Inferior parietal cortex (tissue), 1 donor: Measurements from ENCODE around the gene MFSD12.
A peak's percentile ranks its signal among the peaks of the same experiment; 100 is the strongest.
"Not testable (repeated sequence)": the region's sequence is repeated elsewhere in the genome, so short reads cannot be mapped to it uniquely, and the experiment has no call there.

Experiments used
- DNase-seq: peaks from one replicate; pipeline ENCODE4 v3.0.0-alpha.2; 2016; ENCODE audit errors: extremely low spot score

MFSD12 gene

DNA sequence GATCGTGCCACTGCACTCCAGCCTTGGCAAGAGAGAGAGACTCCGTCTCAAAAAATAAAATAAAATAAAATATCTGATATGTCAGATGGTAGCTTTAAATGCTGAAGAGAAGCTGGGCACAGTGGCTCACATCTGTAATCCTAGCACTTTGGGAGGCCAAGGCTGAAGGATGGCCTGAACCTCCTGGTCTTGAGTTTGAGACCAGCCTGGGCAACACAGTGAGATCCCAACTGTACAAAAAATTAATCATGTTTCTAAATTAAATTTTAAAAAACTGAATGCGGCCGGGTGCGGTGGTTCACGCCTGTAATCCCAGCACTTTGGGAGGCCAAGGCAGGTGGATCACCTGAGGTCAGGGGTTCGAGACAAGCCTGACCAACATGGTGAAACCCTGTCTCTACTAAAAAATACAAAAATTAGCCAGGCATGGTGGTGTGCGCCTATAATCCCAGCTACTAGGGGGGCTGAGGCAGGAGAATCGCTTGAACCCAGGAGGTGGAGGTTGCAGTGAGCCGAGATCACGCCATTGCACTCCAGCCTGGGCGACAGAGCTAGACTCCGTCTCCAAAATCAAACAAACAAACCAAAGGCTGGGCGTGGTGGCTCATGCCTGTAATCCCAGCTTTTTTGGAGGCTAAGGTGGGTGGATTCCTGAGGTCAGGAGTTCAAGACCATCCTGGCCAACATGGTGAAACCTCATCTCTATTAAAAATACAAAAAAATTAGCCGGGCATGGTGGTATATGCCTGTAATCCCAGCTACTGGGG, 26.8 kb upstream of the MFSD12 start:
- not testable (repeated sequence) for DNase-seq

DNA sequence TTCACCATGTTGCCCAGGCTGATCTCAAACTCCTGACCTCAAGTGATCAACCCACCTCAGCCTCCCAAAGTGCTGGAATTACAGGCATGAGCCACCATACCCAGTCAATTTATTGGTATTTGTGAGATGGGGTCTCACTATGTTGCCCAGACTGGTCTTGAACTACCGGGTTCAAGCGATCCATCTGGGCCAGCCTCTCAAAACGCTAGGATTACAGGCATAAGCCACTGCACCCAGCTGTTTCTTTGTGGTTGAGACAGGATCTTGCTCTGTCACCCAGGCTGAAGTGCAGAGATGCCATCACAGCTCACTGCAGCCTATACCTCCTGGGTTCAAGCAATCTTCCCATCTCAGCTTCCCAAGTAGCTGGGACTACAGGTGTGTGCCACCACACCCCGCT, 24.4 kb upstream of the MFSD12 start:
- not testable (repeated sequence) for DNase-seq

DNA sequence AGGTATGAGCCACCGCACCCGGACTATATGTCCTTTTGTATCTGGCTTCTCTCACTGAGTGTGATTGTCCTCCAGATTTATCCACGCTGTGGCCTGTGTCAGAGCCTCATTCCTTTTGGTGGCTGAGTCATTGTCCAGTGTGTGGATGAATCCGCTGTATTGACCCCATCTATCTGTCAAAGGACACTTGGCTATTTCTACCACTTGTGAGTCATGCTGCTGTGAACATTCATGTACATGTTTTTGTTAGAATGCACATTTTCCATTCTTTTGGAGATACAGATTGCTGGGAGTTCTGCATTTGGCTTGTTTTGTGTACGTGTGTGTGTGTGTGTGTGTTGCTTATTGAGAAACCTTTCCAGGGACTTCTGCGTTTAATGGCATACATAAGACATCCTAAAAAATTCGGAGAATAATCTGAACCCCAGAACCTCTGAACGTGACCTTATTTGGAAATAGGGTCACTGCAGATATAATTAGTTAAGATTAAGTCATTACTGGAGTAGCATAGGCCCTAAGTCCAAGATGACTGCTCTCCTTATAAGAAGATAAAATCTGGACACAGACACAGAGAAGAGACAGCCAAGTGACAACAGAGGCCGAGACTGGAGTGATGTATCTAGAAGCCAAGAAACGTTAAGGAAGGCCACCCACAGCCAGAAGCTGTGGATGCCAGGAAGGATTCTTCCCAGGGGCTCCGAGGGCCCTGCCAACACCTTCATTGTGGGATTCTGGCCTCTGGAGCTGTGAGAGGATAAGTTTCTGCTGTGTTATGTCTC, 23.0 kb upstream of the MFSD12 start:
- no peak for DNase-seq

DNA sequence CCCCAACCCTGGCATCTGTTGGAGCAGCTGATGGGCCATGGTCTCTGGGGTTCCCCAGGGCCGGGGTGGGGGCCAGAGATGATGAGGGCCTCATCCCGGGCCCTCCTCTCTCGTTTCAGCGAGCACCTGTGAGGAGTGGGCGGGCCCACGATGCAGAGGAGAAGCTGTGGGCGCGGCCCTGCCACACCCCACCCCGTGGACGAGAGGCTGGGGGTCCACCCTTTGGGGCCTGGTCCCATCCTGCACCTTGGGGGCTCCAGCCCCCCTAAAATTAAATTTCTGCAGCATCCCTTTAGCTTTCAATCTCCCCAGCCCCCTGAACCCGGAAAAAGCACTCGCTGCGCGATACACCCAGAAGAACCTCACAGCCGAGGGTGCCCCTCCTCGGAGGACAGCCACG, 21.0 kb upstream of the MFSD12 start:
- no peak for DNase-seq

DNA sequence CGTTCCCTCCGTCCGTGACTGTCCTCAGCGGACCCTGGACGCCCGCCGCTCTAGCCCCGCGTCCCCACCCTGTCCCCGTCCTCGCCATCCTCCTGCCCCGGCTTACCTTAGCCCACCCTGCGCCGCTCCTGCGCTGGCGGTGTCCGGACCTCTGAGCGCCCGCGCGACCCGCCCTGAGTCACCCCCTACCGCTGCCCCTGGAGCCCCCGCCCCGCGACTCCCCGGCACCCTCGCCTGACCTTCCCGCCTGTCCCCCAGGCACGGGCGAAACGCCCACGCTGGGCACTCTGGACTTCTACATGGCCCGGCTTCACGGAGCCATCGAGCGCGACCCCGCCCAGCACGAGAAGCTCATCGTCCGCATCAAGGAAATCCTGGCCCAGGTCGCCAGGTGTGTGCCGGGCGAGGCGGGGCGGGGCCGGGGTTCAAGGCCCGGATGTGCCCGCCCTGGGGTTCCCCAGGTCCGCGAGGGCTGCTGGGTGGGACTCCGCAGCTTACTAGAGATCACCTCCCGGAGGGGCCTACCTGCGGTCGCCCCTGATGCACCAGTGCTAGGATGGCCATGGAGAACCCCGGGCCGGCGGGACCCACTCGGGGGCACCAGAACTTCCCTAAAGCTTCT, 20.4 kb upstream of the MFSD12 start:
- DNase-seq: no peak

DNA sequence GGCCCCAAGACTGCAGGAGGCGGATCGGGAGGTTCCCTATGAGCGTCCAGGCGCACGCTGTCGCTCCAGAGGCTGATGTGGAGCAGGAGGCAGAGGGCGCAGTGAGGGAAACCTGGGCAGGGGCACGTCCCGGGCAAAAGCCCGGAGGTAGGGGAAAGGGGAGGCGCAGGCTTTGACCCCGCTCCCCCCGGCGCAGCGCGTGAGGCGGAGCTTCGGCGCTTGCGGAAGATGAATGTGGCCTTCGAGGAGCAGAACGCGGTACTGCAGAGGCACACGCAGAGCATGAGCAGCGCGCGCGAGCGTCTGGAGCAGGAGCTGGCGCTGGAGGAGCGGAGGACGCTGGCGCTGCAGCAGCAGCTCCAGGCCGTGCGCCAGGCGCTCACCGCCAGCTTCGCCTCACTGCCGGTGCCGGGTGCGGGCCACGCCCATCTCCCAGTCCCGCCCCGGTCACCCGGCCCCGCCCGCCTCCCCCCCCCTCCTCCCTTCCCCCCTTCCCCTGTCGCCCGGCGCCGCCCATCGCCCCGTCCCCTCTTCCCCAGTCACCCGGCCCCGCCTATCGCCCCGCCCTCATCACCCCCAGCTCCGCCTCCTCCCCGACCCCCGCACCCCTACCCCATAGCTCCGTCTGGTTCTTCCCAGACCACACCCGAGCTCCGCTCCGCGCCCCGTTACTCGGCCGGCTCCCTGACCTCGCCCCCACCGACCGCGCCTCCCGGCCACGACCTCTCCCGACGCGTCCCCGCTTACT, 19.5 kb upstream of the MFSD12 start:
- peak; percentile 13 for DNase-seq

DNA sequence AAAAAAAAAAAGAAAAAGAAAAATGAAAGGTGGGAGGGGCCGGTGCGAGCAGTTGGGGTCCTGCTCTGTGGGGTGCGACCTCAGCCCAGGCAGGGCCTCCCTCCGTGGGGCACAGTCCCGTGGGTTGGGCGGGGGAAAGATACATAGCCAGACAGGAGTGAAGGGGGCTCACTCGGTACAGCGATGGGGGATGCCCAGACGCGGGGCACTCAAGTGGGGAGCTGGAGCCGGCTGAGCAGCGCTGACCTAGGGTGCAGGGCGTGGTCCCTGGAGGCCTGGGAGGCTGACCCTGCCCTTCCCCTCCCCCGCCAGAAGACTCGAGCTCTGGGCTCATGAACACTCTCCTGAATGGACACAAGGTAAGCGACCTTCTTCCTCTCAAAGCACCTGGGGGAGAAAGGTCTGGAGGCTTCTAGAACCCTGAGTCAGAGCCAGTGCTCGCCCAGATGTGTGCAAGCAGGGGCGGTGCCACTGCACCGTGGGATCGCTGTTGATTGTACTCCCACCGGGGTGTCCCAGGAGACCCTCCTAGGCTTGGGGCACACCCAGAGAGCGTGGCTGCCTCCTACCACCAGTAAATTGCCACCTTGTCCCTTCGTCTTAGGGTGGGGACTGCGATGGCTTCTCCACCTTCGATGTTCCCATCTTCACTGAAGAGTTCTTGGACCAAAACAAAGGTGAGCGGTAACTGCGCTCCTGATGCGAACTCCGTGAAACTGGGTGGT, 18.7 kb upstream of the MFSD12 start:
- DNase-seq: no peak

DNA sequence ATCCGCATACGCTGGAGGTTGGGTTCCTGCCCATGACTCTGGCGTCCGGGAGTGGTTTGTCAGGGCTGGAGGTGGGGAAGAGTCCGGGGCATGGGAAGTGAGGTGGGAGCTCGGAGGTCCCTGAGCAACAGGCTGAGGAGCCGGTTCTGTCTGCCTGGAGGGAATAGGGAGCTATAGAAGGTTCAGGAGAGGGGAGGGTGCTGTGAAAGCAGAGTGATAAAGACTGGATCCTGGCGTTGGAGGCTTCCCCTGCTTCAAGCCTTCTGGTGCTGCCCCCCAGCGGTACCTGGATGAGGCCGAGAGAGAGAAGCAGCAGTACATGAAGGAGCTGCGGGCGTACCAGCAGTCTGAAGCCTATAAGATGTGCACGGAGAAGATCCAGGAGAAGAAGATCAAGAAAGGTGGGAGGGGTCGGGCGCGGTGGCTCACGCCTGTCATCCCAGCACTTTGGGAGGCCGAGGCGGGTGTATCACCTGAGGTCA, 17.9 kb upstream of the MFSD12 start:
- DNase-seq: peak; percentile 18

DNA sequence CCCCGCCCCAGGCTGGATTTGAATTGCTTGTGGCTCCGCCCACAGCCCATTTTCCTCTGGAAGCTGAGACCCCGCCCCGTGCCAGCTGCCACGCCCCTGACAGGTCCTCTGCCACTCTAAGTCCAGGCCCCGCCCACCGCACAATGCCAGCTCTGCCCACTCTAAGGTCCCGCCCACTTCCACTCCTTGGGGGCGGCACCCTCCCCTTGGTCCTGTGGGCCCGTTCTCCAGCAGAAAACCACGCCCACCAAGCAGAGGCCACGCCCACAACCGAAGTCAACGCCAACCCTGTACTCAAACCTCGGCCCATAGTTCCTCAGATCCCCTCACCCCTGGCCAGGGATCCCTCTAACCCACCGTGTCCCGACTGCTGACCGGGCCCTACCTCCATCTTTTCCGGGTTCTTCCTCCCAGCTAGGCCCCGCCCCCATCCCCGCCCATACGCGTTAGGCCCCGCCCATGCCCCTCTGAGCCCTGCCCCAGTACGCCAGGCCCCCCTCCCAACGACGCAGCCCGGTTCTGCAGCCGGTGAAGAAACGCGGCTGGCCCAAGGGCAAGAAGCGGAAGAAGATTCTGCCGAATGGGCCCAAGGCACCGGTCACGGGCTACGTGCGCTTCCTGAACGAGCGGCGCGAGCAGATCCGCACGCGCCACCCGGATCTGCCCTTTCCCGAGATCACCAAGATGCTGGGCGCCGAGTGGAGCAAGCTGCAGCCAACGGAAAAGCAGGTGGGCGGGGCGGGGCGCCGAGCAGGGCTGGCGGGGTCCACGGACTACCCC, 16.7 kb upstream of the MFSD12 start:
- DNase-seq: peak; percentile 49

DNA sequence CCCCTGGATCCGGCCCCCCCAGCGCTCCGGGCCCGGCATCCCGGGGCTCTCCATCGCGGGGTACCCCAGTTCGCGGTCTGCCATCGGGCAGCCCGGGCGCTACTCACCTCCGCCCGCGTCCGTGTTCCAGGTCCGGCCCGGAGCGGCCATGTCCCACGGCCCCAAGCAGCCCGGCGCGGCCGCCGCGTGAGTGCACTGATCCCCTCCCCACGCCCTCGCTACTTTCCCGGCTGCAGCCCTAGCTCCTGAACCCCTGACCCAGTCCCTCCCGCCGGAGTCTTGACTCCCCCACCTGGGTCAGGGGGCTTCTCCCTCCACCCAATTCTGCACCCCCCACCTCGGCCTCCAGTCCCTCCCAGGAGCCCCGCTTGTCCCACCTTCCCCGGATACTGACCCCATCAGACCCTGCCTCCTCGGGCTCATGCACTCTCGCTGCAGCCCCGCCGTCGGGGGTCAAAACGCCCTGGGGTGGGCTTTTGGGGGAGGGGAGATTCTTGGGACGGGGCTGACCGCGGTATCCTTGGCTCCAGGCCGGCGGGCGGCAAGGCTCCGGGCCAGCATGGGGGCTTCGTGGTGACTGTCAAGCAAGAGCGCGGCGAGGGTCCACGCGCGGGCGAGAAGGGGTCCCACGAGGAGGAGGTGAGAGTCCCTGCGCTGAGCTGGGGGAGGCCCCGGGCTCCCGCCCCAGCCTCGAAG, 15.9 kb upstream of the MFSD12 start:
- DNase-seq: no peak

DNA sequence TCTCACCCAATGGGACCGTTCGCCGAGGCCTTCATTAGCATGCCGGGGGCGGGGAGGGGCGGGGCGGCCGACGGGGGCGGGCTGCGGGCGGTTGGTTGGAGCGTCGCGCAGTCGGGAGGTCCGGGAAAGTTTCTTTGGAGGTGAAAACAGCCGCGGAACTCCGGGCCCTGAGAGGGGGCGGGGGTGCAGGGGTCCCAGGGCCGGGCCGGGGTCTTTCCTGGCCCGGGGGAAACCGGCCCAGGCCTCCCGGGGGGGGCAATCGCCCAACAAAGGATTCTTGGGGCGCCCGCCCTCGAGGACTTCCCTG, 15.4 kb upstream of the MFSD12 start, which contains the start of gene HMG20B:
TSS of gene HMG20B (plus strand) at position 90 of the 307 bp plus-strand sequence. CDS start 366 bp downstream, outside the sequence.
- no peak for DNase-seq

DNA sequence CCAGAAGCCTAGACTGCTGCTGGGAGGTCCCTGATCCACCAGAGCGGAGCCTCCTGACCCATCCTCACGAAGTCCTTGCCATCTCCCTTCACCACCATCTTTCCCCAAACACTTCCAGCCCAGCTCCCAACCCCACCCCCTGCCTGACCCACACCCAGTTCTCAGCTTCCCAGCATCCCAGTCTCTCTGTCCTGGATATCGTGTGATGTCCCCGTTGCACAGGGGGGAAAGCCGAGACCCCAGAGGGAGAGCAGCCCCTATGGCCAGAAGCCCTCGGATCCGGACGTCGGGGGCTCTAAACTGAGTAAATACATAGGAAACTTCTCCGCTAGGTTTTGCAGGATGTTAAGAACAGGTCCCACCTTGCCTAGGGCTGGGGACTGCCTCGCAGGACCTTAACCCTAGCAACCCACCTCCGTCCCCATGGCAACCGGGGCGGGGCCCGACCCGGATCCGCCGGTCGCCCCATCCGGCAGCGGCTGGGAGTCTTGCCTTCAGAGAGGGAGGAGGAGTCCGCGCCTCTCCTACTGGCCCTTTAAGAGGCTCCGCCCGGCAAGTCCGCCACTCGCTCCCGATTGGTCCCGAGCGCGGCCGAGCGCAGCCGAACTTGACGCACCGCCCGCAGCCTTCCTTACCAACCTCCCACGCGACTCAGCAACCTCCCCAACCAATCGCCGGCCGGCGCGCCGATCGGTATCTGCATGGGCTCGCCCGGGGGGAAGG, 14.9 kb upstream of the MFSD12 start:
- DNase-seq: peak; percentile 98

DNA sequence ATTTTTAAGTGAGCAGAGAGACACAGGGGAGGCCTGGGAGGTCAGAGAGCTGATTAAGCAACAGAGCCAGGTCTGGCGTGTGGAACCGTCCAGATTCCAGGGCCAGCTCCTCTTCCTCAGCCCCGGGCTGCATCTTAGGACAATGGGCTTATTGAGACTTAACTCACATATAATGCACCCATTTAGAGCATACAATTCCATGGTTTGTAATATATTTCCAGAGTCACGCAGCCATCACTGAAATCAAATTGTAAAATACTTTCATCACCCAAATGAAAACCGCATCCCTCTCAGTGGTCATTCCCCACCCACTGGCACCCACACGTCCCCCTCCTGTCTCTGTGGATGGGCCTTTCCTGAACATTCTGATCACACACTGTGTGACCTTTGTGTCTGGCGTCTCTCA, 13.2 kb upstream of the MFSD12 start:
- peak; percentile 72 for DNase-seq

DNA sequence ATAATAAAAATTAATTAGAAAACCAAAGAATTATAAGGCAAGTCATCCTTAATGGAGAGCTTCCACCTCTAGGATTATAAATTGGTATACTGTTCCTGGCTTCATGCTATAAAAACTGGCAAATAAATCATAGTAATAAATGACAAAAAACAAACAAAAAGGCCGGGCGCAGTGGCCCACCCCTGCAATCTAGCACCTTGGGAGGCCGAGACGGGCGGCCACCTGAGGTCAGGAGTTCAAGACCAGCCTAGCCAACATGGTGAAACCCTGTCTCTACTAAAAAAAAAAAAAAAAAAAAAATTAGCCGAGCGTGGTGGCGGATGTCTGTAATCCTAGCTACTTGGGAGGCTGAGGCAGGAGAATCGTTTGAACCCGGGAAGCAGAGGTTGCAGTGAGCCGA, 12.7 kb upstream of the MFSD12 start:
- DNase-seq: not testable (repeated sequence)

DNA sequence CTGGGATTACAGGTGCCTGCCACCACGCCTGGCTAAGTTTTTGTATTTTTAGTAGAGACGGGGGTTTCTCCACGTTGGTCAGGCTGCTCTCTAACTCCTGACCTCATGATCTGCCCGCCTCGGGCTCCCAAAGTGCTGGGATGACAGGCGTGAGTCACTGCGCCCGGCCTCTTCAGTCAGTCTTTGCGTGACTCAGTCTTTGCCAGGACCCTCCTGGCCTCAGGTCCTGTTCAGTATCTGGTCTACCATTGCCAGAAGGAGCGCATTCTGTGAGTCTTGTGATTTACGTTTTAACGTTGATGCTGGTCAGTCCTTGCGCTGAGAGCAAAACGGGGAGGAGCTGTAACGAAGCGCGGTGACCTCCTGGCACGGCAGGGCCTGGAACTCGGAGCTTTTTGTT, 7.8 kb upstream of the MFSD12 start:
- no peak for DNase-seq

DNA sequence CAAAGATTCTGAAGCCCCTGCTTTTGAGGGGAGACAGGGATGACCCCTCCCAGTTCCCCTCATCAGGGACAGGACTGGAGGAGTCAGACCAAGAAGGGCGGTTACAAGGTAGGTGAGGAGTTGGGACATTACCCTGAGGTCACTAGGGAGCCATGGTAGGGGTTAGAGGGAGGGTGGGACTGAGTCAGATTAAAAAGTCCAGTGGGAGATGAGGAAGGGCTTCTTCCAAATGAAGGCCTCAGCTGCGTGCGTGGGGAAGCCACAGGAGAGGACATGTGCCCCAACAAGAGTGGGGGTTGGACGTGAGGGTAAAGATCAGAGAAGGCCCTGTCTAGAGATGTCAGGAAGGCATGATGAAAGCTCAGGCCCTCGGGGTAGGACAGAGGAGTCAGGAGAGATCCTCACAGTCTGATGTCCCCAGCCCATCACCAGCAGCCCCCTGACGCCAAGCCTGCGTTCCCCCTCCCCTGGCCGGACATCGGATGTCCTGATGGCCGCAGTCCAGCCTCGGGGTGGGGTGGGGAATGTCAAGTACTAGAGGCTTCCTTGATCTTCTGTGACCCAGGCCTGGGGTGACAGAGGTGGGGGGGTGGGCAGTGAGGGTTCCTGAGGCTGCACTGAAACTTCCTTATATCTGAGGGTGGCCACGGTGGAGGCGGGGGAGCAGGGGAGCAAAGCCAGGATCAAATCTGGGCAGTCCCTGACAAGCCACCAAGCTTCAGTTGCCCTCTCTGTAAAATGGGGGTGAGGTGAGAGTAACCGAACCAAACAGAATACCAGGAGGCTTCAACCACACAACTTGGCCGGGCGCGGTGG, 6.5 kb upstream of the MFSD12 start:
- DNase-seq: no peak

DNA sequence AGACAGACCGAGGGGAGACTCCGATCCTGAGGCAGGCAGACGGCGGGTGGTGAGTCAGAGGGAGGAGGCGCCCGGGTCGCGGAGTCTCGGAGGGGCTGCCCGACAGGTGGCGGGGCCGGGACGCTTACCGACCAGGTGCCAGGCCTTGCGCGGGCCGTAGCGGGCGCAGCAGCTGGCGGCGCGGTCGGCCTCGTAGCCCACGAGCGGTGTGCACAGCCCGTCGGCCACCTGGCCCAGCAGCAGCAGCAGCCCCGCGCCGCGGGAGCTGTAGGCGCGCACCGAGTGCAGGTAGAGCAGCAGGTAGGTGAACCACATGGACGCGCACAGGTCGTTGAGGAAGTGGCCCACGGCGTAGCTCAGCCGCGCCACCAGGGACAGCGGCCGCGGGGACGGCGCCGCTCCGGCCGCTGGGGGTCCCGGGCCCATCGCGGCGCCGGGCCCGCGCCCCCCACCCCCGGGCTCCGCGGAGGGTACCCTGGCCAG, 367 bp downstream of the MFSD12 start:
- DNase-seq: no peak

DNA sequence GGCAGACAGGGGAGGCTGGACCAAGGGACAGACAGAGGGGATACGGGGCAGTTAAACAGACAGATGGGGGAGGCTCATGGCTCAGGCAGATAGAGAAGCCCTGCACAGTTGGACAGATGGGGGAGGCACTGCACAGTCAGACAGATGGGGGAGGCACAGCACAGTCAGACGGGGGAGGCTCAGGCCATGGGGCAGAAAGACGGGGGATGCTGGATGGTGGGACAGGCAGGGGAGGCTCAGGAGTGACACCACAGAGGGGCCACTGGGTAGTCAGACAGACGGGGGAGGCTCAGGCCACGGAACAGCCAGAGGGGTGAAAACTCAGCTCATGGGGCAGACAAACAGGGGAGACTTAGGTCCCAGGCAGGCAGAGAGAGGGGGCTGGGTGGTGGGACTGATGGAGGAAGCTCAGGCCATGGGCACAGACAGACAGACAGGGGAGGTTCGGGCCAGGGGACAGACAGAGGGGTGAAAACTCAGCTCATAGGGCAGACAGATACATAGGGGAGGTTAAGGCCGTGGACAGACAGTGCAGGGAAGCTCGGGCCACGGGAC, 886 bp downstream of the MFSD12 start:
- DNase-seq: no peak
